Right lobe of liver (tissue), 6 donors: ENCODE measurements around the gene MXRA5. TPM values are rescaled to one million over a fixed set of nuclear protein-coding genes. Genes with fewer than 3 reads are reported as not detected.
"Not testable (repeated sequence)": the region's sequence is repeated elsewhere in the genome, so short reads cannot be mapped to it uniquely, and the experiment has no call there.

Source experiments
- ATAC-seq, 4 donors: fragments of 200-7000 bp; cut with Tn5 transposase; one replicate each; pipeline ENCODE4 v1.9.1; 2020; ENCODE audit warnings: mild to moderate bottlenecking in 4 of 4, moderate library complexity in 4 of 4
- DNase-seq, 3 donors: peaks; one replicate each; pipeline ENCODE4 v3.0.0-alpha.2; 2020
- H3K27ac ChIP-seq, 3 donors: fragments of 200-600 bp; one replicate each; pipeline ENCODE4 v1.8.0; 2022
- H3K27me3 ChIP-seq, 2 donors: fragments of 200-600 bp; one replicate each; pipeline ENCODE4 v1.8.0; 2022
- H3K36me3 ChIP-seq, 4 donors: fragments of 200-600 bp; sonication (generic) in 1 of 4; one replicate each; pipeline versions ENCODE4 v1.5.1 to v1.8.0; 2017 to 2022; ENCODE audit warnings: control low read depth in 1 of 4
- H3K4me1 ChIP-seq, 4 donors: fragments of 200-600 bp; sonication (generic) in 1 of 4; one replicate each; pipeline versions ENCODE4 v1.5.1 to v1.8.0; 2017 to 2022; ENCODE audit warnings: control low read depth in 1 of 4
- H3K4me3 ChIP-seq, 3 donors: fragments of 200-600 bp; one replicate each; pipeline ENCODE4 v1.8.0; 2022
- H3K9me3 ChIP-seq, 4 donors: fragments of 200-600 bp; sonication (generic) in 1 of 4; one replicate each; pipeline versions ENCODE4 v1.5.1 to v1.8.0; 2017 to 2022; ENCODE audit warnings: control low read depth in 1 of 4
- CTCF ChIP-seq, 4 donors: fragments of 200-600 bp in 3 of 4; fragments of 450-650 bp in 1 of 4; IDR thresholded peaks; one replicate each; pipeline versions ENCODE4 v1.5.1 to v1.8.0; 2016 to 2022; ENCODE audit warnings: antibody characterized with exemption in 4 of 4, mild to moderate bottlenecking in 2 of 4
- POLR2A ChIP-seq: fragments of 450-650 bp; IDR thresholded peaks from one replicate; pipeline ENCODE4 v1.6.1; 2017; ENCODE audit warnings: antibody characterized with exemption, mild to moderate bottlenecking
- WGBS: methylation state at CpG from one replicate; pipeline ENCODE4 v1.1.6; 2018; ENCODE audit warnings: low coverage, low lambda C conversion rate; ENCODE audit not compliant: insufficient coverage; ENCODE audit errors: missing lambda C conversion rate; 5-methylcytosine and 5-hydroxymethylcytosine counted together
- intact Hi-C, 2 donors: fragments of 100-400 bp; cut with DNase I; formaldehyde crosslinking; loops; one replicate each; pipeline versions ENCODE4 v1.11.2 to v1.14.1; 2022
- total RNA-seq, 6 experiments: library from RNA; depleted of rRNA in 2 of 6; stranded (reverse); fragments of >200 nt in 2 of 6; fragmentation: NEBNext Ultra II Directional in 3 of 6; extraction: Animal tissue kit (Norgen Biotek cat#: 25700) in 3 of 6; gene quantifications; one replicate each; pipeline versions ENCODE4 v1.1.0 to v1.2.4, GENCODE V29; 2016 to 2023
- donor health status: DM: no; HTN: yes; CAD: no.
- donor health status: DM: no; HTN: no; CAD: no.
- donor health status: DM: no; HTN: no; CAD: no.
- donor health status: DM: no; HTN: yes; CAD: no.
- donor health status: DM: no; HTN: yes; CAD: no.

Gene MXRA5
- total RNA-seq, 6 experiments from 2014 or later, result 0.70 to 6.1 (median 2.0) TPM

DNA sequence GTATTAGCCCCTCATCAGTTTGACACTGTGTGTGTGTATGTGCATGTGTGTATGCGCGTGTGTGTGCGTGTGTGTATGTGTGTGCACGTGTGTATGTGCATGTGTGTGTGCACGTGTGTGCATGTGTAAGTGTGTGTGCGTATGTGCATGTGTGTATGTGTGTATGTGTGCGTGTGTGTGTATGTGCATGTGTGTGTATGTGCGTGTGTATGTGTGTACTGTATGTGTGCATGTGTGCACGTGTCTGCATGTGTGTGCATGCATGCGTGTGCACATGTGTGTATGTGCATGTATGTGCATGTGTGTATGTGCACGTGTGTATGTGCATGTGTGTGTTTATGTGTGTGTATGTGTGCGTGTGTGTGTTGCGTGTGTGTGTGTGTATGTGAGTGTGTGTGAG lies 31.1 kb upstream of the MXRA5 start:
- no peaks in the 10 kb centered on the region for H3K9me3 ChIP-seq
- DNase-seq, result no peak
- intact Hi-C loops, result no loop called here
- no peaks in the 10 kb centered on the region for H3K27me3 ChIP-seq
- 68% methylated on average over 13 of the region's 13 CpGs for WGBS
- no peak overlapping the region for H3K4me3 ChIP-seq
- H3K36me3 ChIP-seq, result no peaks in the 10 kb centered on the region
- ATAC-seq, result no peak
- TF ChIP-seq POLR2A, result no peak
- TF ChIP-seq CTCF (IDR thresholded peaks at IDR 0.05), result no peak
- H3K27ac ChIP-seq, result no peak overlapping the region
- no peaks in the 10 kb centered on the region for H3K4me1 ChIP-seq

DNA sequence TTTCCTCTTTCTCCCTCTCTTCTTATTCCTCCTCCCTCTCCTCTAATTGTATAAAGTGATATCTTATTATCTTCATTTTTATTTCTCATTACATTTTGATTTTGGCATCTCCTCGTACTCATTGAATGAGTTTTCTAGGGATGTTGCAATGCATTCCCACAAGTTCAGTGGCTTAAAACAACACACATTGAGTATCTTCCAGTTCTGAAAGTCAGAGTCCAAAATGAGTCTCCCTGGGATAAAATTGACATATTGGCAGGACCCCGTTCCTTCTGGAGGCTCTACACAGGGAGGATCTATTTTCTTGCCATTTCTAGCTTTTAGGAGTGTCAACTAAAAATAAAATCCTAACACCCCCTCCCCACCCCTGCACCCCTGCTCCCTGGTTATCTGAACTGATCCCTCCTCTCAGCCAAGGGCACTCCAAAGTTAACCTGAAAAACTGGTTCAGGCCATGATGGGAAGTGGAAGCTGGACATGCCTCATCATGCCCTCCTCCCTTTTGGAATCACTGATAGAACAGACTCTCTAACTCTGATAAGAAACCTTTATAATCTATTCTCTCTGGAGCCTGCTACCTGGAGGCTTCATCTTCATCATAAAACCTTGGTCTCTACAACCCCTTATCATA lies 29.5 kb upstream of the MXRA5 start:
- DNase-seq, H3K27ac ChIP-seq, H3K36me3 ChIP-seq, H3K27me3 ChIP-seq, H3K4me3 ChIP-seq, intact Hi-C loops, H3K9me3 ChIP-seq, H3K4me1 ChIP-seq, ATAC-seq: not testable (repeated sequence)
- 36% methylated on average over 2 of the region's 2 CpGs for WGBS

- 23% methylated on average over 3 of the region's 3 CpGs for WGBS
- Histone ChIP-seq H3K27me3 (no peaks in the 10 kb centered on the region), H3K27ac (no peak overlapping the region), H3K4me3 (no peak overlapping the region), H3K9me3 (no peaks in the 10 kb centered on the region), H3K4me1 (no peaks in the 10 kb centered on the region), H3K36me3 (no peaks in the 10 kb centered on the region)
- TF ChIP-seq CTCF (IDR thresholded peaks at IDR 0.05), result no peak
- DNase-seq, result no peak
- intact Hi-C loops, result no loop called here
- no peak for ATAC-seq
Observed at GRCh38 chrX:3374108-3374800, 27.8 kb upstream of the MXRA5 start.

GRCh38 chrX:3371163-3371562 lies 24.7 kb upstream of the MXRA5 start:
- Histone ChIP-seq H3K36me3 (no peaks in the 10 kb centered on the region), H3K4me3 (no peak overlapping the region), H3K4me1 (no peaks in the 10 kb centered on the region), H3K9me3 (no peaks in the 10 kb centered on the region), H3K27ac (no peak overlapping the region), H3K27me3 (no peaks in the 10 kb centered on the region)
- no peak for DNase-seq
- no peak for ATAC-seq
- intact Hi-C loops, result no loop called here
- 81% methylated on average over 4 of the region's 4 CpGs for WGBS
- TF ChIP-seq POLR2A, result no peak
- TF ChIP-seq CTCF (IDR thresholded peaks at IDR 0.05), result no peak

GRCh38 chrX:3370656-3371055 lies 24.2 kb upstream of the MXRA5 start:
- Histone ChIP-seq H3K27ac (no peak overlapping the region), H3K36me3 (no peaks in the 10 kb centered on the region), H3K9me3 (no peaks in the 10 kb centered on the region), H3K27me3 (no peaks in the 10 kb centered on the region), H3K4me3 (no peak overlapping the region), H3K4me1 (no peaks in the 10 kb centered on the region)
- ATAC-seq, result no peak
- intact Hi-C loops, result no loop called here
- TF ChIP-seq CTCF (IDR thresholded peaks at IDR 0.05) (no peak), POLR2A (no peak)
- 19% methylated on average over 3 of the region's 3 CpGs for WGBS
- DNase-seq, result no peak
